CD4-positive, alpha-beta T cell treated with Interleukin-4 for 1 hour (primary cell): ENCODE measurements around the gene UGT1A6.
"Not testable (repeated sequence)": the region's sequence is repeated elsewhere in the genome, so short reads cannot be mapped to it uniquely, and the experiment has no call there.

Experiments used
- DNase-seq, 2 donors: peaks; one replicate each; pipeline ENCODE4 v3.0.0-alpha.2; 2020 to 2022

Gene UGT1A6

GRCh38 chr2:233736868-233737653 lies 44.4 kb downstream of the UGT1A6 start:
- not testable (repeated sequence) for DNase-seq

- no peak for DNase-seq
Measured at GRCh38 chr2:233740870-233741269, 48.2 kb downstream of the UGT1A6 start.

- DNase-seq, result no peak
Measured at GRCh38 chr2:233743464-233744259, 51.0 kb downstream of the UGT1A6 start.

- DNase-seq, result no peak
Measured at GRCh38 chr2:233745073-233745755, 52.5 kb downstream of the UGT1A6 start.

- not testable (repeated sequence) for DNase-seq
Measured at GRCh38 chr2:233745838-233746237, 53.1 kb downstream of the UGT1A6 start.

DNA sequence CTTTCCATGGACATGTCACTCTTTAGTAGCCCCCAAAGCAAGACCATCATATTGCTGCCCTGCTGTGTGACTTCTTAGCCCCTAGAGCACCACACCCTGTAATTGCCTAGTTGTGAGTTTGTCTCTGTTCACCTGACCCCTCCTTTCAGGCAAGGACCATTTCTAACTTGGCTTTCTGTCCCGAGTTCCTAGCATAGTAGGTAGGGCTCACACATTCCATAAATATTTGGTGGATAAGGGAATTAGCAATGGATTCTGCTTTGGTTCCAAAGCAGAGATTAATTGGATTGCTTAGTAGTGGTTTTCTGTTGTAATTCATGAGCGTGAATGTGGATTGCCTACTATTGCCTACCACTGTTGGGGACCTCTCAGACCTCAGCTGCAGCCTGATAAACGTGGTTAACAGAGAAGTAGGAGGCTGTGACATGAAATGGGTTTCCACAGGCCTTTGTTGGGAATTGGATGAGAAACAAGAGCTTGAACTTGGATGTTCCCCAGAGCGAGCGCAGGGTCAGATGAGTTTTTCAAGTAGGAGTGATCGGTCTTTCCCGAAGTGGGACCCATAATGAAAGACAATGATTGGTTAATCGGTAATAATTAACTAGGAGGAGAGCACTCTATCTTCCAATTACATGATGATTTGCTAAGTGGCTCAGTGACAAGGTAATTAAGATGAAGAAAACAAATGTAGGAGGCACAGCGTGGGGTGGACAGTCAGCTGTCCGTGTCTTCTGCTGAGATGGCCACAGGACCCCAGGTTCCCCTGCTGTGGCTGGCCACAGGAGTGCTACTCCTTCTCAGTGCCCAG lies 54.0 kb downstream of the UGT1A6 start:
- DNase-seq, result no peak

GRCh38 chr2:233747283-233747544 lies 54.5 kb downstream of the UGT1A6 start:
- DNase-seq, result no peak

DNA sequence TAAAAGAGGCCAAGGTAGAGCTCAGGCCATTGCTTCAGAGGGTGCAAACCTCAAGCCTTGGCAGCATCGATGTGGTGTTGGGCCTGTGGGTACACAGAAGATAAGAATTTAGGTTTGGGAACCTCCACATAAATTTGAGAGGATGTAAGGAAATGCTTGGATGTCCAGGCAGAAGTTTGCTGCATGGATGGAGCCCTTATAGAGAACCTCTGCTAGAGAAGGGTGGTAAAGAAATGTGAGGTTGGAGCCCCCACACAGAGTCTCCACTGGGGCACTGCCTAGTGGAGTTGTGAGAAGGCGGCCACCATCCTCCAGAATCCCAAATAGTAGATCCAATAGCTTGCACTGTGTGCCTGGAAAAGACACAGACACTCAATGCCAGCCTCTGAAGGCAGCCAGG lies 58.0 kb downstream of the UGT1A6 start:
- not testable (repeated sequence) for DNase-seq

GRCh38 chr2:233751212-233752009 lies 58.7 kb downstream of the UGT1A6 start:
- not testable (repeated sequence) for DNase-seq

- no peak for DNase-seq
Measured at GRCh38 chr2:233754872-233755611, 62.4 kb downstream of the UGT1A6 start.

DNA sequence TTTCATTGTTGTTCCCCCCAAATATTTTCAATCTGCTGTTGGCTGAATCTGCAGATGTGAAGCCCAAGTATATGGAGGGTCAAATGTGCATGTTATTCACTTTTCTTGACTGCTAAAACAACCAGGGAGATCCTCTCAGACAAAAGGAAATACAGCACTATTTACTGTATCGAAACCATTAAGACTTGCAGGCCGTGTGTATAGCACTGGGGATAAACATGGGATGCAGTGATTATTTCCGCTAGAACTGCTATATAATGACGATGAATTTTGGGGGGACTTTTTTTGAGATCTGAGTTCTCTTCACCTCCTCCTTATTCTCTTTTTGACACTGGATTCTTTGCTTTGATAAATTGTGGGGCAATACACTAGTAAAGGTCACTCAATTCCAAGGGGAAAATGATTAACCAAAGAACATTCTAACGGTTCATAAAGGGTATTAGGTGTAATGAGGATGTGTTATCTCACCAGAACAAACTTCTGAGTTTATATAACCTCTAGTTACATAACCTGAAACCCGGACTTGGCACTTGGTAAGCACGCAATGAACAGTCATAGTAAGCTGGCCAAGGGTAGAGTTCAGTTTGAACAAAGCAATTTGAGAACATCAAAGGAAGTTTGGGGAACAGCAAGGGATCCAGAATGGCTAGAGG lies 63.9 kb downstream of the UGT1A6 start:
- DNase-seq, result no peak

DNA sequence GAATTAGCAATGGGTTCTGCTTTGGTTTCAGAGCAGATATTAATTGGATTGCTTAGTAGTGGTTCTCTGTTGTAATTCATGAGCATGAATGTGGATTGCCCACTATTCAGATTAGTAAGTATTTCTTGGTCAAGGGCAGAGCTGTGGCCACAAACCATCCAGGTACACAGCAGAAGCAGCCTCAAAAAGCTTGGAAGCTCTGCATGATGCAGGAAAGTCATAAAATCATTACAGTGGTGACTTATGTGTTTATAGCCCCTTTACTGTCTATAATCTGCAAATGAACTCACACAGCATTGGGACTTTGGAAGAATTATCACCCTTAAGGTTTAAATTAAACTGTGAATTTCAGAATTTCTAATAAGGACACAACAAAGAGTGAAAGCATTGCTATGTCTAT lies 65.5 kb downstream of the UGT1A6 start:
- no peak for DNase-seq

DNA sequence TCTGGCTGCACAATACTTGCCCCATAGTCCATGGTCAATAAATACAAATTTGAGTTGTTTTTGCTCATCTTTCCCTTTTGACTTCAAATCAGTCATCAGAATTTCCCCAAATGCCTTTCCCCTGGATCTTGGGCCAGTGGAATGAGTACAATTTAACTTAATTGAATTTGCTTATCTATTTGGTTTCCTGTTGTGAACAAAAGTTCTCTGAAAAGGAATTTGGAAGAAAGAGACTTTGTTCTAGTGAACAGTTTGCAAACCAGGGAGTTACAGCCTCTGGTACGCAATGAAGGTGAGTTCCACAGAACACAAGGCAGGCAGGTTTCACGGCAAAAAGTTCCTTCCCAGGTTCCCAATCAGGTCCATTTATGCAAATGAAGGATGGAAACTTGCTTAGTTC lies 66.2 kb downstream of the UGT1A6 start:
- no peak for DNase-seq

DNA sequence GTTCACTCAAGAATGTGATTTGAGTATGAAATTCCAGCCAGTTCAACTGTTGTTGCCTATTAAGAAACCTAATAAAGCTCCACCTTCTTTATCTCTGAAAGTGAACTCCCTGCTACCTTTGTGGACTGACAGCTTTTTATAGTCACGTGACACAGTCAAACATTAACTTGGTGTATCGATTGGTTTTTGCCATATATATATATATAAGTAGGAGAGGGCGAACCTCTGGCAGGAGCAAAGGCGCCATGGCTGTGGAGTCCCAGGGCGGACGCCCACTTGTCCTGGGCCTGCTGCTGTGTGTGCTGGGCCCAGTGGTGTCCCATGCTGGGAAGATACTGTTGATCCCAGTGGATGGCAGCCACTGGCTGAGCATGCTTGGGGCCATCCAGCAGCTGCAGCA lies 67.4 kb downstream of the UGT1A6 start, which contains the start of gene UGT1A1:
Gene UGT1A1 (plus strand): TSS at position 228 of the 400 bp plus-strand sequence. CDS start 18 bp downstream, at position 246.
- no peak for DNase-seq

- no peak for DNase-seq
Measured at GRCh38 chr2:233761040-233761769, 68.5 kb downstream of the UGT1A6 start.

- no peak for DNase-seq
Measured at GRCh38 chr2:233764264-233764663, 71.6 kb downstream of the UGT1A6 start.

GRCh38 chr2:233764761-233765160 lies 72.1 kb downstream of the UGT1A6 start:
- DNase-seq, result no peak

DNA sequence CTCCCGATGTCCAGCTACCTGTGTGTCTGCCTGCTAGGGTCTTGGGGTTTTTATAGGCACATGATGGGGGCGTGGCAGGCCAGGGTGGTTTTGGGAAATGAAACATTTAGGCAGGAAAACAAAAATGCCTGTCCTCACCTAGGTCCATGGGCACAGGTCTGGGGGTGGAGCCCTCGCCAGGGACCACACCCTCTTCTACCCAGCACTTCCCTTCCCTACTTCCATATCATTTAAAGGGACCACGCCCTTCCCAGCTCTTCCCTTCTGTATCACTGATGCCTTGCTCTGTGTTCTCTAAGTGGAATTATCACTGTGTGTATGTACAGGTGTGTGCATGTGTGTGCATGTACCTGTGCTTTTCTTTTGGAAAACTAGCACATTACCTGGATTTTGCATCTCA lies 73.7 kb downstream of the UGT1A6 start:
- DNase-seq, result no peak

DNA sequence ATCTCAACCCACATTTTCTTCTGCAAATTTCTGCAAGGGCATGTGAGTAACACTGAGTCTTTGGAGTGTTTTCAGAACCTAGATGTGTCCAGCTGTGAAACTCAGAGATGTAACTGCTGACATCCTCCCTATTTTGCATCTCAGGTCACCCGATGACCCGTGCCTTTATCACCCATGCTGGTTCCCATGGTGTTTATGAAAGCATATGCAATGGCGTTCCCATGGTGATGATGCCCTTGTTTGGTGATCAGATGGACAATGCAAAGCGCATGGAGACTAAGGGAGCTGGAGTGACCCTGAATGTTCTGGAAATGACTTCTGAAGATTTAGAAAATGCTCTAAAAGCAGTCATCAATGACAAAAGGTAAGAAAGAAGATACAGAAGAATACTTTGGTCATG lies 75.4 kb downstream of the UGT1A6 start:
- no peak for DNase-seq

GRCh38 chr2:233769260-233769659 lies 76.6 kb downstream of the UGT1A6 start:
- no peak for DNase-seq
